ENCODE data around the gene LRMDA.

LRMDA gene

DNA sequence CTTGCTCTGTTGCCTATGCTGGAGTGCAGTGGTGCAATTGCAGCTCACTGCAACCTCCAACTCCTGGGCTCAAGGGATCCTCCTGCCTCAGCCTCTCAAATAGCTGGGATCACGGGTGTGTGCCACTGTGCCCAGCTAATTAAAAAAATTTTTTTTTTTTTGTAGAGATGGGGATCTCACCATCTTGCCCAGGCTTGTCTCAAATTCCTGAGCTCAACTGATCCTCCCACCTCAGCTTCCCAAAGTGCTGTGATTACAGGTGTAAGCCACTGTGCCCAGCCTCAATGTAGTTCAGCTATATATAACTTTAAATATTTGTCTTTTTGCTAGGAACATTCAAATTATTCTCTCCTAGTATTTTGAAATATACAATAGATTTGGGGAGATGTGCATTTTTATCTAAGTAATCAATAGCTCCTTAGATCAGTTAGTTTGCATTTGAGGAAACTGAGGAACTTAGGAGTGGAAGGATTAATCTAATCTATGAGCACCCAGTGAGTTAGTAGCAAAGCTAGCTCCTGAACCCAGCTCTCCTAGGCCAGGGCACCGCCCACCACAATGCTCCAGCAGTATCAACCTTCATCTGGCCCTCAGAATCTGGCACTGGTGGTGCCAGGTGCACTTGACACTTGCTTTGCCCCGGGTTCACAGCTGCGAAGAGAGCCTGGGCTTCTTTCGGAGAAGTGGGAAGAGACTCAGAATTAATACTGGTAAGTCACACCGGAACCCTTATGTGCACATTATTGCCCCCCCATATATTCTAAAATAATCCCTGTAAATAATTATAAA lies 5.9 kb upstream of the LRMDA start:
- DNase-seq: no peak

DNA sequence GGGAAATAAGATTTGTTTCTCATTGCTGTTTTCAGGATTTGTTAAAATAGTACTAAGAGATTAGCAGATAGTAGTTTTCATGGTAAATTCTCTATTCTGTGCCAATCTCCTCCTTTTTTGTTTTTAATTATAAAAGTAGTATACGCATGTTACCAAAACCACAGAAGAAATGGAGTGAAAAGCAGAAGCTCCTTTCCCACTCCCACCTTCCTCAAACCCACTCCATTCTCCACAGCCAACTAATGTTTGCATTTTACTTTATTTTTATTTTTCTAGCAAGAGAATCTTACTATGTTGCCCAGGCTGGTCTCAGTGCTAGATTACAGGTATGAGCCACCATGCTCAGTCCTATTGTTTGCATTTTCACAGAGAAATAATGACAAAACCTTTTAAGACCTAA lies 4.5 kb upstream of the LRMDA start:
- no peak for DNase-seq

DNA sequence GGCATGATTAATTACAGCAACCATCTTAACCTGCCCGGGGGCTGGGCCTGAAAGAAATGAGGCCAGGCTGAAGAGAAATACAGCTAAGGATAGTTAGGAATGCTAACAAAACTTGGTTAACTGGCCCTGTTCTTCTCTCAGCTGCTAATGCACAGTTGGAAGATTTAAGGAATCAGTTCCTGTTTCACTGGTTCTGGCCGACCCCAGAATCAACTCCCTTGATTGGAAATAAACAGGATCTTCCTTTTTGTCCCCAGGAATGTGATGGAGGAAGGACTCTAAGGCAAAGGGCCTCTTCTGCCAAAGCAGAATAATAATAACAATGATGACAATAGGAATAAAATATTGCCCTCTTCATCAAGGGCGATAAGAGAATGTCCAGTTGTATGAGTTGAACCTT lies 3.5 kb upstream of the LRMDA start:
- no peak for DNase-seq

DNA sequence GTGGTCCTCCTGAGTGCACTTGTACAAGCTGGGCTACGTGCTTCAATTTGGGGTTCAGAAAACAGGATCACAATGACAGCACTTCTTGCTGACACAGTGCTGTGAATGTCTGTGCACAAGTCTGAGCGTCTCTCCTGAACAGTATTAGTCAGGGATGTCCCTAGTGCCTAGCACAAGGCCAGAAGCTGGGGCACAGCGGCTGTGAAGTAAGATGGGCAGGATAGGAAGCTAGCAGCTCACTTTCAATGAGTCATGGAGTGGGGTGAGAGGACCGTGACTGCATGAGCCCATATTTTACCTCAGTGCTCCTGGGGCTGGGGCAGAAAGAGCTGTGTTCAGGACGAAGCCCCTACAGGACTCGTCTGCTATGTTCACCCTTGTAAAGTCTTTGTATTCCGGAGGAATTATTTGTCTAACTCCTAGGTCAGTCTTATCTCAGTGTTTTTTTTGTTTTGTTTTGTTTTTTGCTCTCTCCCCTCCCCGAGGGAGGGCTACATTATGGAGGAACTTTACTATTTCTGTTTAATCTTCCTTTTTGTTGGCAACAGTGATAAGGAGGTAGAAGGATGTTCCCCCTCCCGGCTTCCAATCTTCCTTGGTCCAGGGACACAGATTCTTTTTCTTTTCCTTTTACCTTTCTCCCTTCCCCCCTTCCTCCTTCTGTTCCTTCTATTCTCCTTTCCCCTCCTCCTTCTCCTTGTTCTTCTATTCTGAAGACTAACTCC lies 2.8 kb upstream of the LRMDA start:
- no peak for DNase-seq

DNA sequence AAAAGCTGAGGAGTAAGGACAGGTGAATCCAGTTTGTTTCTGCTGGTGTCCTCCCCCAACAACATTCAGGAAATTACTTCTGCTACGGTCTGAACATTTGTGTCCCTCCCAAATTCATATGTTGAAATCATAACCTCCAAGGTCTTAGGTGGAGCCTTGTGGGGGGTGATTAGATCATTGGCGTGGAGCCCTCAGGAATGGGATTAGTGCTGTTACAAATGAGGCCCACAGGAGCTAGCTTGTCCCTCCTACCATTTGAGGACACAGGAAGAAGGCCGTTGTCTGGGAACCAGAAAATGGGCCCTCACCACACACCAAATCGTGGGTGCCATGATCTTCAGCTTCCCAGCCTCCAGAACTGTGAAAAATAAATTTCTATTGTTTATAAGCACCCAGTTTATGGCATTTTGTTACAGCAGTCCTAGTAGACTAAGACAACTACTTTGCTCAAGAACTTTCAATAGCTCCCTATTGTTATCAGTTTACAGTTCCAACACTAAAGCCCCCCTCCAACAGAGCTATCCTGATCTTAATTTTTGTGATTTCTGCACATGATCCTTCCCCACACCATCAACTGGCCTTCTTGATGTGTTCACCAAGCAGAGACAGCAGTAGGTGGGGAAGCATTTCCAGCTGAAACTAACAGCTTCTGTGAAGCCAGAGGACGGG lies 2.1 kb upstream of the LRMDA start:
- no peak for DNase-seq

DNA sequence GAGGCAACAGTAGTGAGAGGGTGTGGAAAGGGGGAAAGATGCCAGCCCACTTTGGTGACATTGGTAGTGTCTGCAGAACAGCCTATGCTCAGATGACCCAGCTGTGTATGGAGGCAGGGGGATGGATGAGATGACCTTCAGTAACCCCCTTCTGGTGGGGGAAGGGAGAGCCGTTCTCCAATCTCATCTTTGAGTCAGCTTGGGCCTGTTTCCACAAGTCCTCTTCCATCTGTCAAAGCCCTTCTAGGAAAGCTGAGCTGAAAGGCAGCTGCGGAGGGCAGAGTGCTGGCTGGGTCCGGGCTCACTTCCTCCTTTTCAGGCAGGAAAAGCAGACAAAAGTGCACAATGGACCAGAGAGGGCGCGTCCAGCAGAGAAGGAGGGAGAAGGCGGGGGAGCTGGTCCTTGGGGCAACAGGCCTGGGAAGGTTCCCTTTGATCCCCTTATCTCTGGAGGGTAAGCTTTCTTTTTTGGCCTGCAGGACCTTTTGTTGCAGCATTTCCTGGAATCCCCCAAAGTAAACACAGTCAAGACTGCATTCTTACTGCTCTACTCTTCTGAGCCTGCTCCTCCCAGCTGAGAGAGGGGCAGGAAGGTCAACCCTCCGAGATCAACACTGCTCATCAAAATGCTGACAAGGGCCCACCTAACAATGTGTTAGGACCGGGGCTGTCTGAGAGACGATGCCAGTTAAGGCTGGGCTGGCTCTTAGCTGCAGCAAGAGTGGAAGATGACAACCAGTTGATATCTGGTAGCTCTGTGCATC lies 1.2 kb upstream of the LRMDA start:
- no peak for DNase-seq

DNA sequence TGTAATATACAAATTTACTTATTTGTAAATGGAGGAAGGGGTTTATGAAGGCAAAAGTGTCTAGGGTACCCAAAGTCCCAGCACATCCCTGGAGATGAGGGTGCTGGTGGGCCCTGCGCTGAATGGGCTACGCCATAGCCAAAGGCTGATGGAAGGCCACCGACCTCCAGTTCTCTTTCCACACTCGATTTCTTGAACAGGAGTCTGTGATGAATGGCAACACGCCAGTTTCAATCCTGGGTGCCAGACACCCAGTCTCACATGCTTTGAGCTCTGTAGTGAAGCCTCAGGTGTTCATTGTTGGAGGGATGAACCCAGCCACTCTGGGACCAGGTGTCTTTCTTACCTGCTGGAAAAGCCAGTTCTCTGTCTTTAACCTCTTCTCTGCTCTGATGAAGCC lies 752 bp downstream of the LRMDA start:
- no peak for DNase-seq

DNA sequence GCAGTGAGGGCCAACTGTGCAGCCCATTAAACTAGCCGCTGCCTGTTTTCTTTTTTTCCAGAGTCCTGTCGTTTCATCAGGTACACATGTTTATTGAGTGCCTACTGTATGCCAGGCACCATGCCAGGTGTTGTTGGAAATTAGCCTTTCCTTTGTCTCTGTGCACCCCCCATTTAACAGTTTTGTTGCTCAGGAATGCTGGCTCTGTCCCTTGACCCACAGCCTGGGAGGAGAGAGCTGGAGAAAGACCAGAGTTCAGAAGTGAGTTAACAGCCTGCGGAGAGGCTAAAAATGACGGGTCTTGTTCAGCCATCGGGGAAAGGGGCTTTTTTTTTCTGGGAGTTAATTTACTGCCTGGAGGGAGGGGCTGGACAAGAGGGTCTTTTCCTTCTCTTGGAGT lies 1.3 kb downstream of the LRMDA start:
- no peak for DNase-seq

DNA sequence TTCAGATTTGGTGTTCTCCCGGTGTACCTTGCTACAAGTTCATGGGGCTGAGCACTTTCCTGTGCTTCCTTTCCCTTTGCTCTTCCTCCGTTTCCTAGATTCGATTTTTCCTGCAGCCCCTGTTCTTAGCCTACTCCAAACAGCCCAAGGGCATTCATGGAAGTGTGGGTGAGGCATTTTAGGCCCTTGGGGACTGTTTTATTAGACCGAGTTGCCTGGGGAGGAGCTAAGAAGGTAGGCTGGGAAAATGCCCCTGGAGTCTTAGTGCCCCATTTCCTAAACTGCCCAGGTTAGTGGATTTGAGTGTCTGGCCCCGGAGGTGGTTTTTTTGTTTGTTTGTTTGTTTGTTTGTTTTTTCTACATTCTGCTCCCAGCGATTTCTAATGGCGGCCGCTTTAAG lies 1.8 kb downstream of the LRMDA start:
- DNase-seq: no peak

DNA sequence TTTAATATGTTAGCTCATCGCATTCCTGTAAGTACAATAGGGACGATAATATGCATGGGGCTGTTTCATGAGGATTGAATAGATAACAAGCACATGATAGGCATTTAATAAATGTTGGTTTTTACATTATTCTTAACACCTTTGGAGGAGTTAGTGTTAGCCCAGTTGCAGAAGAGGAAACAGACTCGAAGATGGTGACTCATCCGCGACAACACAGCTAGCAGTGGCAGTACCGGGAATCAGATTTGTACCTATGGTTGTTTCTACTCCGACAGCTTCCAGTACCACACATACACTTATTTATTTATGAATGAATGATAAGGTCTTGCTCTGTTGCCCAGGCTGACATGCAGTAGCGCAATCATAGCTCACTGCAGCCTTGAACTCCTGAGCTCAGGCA lies 2.9 kb downstream of the LRMDA start:
- no peak for DNase-seq

DNA sequence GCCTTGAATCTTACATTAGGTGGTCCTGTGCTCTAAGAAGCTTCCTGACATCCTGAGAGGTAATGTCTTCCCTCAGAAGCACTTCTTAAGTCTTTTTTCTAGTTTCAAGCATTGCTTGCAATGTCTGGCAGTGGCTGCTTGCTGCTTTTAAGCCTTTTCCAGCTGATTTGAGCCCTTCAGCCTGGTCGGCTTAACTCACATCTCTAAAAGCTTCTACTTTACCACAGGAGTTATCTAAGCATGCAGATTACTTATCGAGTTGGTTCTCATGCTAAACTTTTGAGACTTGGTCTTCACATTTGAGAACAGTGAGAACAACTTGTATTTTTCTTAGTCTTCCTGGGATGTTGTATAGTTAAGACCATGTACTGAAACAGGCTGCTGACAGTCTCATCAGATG lies 3.9 kb downstream of the LRMDA start:
- DNase-seq: no peak

DNA sequence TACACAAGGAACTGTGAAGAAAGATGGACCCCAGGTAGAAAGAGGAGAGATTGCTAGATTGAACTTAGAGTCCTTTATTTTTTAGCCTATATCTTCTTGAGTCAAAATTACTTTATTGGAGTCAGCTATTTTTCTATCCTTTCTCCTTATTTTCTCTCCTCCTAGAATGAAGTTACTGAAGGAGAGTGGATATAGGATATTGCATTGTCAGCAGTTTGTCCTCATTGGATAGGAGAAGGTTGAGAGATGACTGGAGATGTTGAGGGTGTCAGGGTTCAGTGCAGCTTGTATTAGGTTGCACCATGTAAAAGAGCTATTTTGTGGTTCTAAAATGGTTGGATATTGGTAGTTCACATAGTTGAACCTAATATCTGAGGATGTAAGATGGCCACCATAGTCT lies 5.5 kb downstream of the LRMDA start:
- DNase-seq: no peak

DNA sequence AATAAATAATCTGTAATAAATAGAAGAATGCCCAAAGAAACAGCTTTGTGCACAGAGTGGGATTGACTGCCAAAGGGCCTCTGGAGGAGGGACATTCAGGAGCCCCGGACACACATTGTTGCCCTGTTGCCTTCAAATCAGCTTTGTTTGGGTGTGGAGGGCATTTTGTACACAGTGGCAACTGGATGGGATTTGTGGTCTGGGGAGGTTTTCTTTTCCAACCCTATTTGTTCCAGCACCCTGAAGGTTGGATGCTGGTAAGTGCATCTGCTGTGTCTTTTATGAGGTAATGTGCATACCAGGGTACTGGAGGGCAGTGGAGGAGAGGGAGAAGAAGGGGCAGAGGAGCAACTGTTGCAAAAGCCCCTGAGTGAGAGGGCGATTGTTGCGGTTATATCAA lies 6.3 kb downstream of the LRMDA start:
- no peak for DNase-seq

DNA sequence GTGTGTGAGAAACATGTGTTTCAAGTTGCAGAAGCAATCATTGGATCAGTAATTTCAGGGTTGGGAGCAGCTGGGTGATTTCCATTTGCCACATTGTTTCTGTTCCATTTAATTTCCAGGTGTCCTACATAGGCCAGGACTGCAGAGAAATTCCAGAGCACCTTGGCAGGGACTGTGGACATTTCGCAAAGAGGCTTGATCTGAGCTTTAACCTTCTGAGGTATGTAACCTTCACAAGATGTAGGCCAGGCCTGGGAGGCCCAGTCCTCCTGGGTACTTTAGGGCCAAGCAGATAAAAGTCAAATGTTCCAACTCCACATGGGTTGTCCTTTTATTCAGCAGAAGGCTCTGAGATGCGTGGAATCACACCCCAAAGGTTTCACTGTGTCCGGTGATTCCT lies 6.9 kb downstream of the LRMDA start:
- DNase-seq: no peak

DNA sequence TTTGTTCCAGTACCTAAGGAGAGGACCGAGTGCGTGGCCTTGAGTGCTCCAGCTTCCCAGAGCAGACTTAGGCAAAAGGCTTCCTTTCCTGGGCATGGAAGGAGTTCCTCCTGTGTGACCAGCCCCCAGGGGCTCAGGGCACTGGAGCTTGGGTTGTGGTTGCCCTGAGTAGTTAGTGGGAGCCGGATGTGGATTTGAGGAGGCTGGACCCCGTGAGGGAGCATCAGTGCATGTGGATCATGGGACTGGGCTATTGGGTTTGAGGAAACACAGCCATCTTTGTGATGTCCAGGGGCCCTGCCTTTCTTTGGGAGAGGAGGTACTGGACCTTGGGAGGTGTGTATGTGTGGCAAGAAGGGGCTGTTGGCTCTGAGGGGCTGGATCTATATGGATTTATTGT lies 8.4 kb downstream of the LRMDA start:
- DNase-seq: no peak

DNA sequence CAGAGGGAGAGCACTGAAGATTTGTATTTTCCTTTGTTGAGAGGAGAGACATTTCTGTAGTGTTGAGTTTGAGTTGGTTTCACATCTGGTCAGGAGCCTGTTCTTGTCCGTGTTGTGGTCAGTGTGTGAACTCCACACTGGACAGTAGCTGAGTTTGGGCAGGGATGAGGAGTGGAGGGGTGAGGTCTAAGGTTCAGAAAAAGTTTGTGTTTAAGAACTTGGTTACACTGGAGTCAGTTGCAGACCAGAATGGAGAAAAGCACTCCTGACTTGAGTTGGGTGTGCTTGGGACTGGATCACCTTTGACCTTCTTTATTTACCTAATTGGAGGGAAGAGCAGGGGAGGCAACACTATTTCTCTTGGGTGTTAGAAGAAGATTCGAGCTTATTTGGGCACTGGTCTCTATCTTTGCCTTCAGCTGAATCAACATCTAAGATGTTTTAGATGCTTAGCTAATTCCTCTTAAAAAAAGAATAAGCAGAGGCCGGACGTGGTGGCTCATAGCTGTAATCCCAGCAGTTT lies 8.9 kb downstream of the LRMDA start:
- DNase-seq: no peak

DNA sequence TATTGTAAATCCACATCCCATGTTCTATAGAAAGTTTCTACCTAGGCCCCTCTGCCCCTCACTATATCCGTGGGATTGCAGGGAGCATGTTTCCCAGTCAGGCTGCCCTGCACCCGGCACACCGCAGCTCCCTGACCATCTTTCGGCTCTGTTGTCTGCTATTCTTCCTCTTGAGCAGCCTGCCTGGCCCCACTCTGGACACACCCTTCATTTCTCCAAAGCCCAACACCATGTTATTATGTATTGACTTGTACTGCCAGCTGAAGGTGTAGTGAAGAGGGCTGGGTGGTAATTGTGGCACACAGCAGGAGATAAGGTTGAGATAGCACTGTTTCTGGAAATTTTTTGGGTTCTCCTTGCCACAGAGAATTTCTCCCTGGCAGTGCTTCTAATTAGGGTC lies 9.8 kb downstream of the LRMDA start:
- DNase-seq: no peak

DNA sequence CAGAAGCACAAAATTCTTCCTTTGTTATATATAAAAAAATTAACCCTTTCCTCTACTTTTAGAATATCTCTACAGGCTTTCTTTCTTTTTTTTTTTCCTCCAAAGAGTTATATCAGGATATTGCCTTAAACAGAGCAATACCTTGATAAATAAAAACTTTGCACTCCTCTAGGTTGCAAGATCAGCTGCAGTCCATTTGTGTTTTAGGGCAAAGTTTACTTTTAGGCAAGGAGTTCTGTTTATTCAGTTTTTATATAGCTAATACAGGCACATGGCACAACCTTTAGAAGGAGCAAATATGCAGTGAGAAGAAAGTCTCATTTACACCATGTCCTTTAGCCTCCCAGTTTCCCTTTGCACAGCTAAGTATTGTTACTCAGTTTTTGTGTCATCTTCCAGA lies 10.3 kb downstream of the LRMDA start:
- no peak for DNase-seq

DNA sequence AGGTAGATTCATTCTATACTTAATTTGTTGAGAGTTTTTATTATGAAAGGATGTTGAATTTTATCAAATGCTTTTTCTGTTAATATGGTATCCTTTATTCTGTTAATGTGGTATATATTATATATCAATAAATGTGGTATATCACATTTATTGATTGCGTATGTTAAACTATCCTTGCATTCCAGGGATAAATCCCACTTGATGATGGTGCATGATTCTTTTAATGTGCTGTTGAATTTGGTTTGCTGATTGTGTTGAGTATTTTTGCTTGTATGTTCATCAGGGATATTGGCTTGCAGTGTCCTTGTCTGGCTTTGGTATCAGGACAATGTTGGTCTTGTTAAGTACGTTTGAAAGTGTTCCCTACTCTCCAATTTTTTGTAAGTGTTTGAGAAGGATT lies 11.9 kb downstream of the LRMDA start:
- DNase-seq: no peak

DNA sequence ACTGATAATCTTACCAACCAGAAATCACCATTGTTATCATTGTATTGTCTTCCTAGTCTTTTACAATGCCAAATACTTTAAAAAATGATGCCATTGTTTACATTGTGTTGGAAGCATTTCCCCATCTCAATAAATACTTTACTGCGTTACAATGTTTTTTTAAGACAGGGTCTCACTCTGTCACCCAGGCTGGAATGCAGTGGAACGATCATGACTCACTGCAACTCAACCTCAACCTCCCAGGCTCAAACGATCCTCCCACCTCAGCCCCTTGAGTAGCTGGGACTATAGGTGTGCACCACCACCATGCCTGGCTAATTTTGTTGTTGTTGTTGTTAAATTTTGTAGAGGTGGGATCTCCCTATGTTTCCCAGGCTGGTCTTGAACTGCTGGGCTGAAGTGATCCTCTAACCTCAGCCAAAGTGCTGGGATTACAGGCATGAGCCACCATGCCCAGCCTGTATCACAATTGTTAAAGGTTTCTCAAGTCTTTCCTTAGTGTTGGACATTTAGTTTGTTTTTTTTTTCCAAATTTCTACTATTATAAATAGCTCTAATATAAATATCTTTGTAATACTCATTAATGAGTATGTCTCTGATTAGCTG lies 13.5 kb downstream of the LRMDA start:
- no peak for DNase-seq

DNA sequence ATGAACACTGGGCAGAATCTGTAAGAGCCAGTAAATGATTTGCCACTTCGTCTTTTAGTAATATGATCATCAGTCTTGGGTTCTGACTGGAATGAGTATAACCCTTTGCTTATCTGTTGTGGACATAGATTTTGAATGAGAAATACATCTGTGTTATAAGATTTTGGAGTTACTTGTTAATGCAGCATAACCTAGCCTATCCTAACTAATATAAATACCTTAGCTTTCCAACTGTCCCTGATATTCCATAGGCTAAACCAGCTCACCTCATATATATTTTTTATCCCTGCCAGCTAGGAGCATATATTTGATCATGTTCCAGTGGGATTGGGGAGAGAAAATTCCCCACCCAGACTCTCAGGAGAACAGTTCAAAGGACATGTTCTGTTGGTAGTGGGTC lies 15.1 kb downstream of the LRMDA start:
- DNase-seq: no peak

DNA sequence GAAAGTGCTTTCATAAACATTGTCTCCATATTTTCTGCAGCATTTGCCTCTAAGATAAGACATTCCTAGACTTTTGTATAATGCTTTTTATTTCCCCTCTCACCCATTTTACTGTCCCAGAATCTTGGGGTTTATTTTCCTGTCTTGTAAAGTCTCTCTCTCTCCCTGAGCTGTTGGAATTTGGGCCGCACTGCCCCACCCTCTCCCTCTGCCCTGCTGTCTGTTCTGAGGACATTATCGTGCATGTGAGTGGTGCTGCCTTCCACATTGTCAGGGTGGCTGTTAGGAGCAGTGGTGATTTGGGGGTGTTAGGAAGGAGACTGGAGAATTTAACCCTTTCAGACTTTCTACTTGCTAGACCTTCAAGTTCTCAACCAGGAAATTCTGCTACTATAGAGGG lies 16.7 kb downstream of the LRMDA start:
- no peak for DNase-seq
